AG08396 (cell line): ENCODE data around the gene TMEM59L.
"Not testable (repeated sequence)": the region's sequence is repeated elsewhere in the genome, so short reads cannot be mapped to it uniquely, and the experiment has no call there.

Source experiments
- DNase-seq: peaks from one replicate; pipeline ENCODE4 v3.0.0; 2012; ENCODE audit warnings: low spot score, mixed read lengths

Gene TMEM59L

DNA sequence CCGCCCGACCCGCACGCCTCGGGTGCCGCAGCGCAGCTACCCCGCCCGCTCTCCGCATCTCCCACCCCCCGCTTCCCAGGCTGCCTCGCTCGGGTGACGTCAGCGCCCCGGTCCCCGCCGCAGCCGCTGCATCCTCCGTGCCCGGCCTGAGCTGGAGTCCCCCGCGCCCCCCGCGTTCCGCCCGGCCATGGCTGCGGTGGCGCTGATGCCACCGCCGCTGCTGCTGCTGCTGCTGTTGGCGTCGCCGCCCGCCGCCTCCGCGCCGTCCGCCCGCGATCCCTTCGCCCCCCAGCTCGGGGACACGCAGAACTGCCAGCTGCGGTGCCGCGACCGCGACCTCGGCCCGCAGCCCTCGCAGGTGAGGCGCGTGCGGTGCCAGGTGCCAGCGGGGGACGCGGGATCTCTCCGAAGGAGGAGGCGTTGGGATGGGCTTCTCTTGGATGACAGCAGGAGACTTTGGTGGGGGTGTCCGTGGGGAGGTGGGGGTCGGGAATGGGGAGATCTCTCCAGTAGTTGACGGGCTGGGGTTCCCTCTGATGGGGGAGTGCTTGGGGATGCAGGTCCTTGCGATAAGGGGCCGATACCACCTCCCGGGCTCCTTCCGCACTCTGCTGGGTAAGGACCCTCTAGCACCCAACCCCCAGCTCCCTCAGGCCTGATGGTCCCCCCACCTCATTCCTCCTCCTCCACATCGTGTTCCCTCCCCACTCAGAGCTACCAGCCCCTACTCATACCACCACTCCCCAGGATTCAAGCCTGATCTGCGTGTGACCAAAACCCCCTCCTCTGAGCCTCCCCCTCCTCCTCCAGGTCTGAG, at the start of gene TMEM59L:
TSS of gene TMEM59L (plus strand) at position 99 of the 817 bp plus-strand sequence. CDS start at position 188, 89 bp downstream.
- DNase-seq = peak; percentile 67

DNA sequence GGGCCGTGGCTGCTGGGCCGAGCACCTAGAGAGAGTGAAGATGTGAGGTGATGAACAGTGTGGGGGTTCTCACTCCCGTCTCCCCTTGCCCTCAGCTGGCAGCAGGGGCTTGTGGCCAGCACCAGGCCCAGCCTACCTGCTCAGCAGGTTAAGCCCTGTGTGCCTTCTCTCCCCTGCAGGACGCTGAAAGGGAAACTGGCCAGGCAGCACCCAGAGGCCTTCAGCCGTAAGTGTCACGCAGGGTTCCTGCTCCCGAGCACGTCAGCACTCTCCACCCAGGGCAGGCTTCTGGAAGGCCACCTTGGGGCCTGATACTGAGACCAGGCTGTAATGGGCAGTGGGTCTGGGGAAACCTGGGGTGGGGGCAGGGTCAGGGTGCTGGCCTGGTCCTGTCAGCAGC, 45.7 kb upstream of the TMEM59L start:
- DNase-seq = no peak

DNA sequence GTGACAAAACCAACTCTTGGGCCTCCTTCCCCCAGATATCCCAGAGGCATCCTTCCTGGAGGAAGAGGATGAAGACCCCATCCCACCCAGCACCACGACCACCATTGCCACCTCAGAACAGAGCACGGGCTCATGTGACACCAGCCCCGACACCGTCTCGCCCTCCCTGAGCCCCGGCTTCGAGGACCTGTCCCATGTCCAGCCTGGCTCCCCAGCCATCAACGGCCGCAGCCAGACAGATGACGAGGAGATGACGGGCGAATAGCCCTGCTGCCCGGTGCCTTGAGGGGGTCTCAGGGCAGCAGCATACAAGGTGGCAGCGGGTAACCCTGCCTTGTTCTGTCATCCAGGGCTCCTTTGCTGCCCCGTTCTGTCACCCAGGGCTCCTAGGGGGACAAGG, 44.3 kb upstream of the TMEM59L start:
- no peak for DNase-seq

DNA sequence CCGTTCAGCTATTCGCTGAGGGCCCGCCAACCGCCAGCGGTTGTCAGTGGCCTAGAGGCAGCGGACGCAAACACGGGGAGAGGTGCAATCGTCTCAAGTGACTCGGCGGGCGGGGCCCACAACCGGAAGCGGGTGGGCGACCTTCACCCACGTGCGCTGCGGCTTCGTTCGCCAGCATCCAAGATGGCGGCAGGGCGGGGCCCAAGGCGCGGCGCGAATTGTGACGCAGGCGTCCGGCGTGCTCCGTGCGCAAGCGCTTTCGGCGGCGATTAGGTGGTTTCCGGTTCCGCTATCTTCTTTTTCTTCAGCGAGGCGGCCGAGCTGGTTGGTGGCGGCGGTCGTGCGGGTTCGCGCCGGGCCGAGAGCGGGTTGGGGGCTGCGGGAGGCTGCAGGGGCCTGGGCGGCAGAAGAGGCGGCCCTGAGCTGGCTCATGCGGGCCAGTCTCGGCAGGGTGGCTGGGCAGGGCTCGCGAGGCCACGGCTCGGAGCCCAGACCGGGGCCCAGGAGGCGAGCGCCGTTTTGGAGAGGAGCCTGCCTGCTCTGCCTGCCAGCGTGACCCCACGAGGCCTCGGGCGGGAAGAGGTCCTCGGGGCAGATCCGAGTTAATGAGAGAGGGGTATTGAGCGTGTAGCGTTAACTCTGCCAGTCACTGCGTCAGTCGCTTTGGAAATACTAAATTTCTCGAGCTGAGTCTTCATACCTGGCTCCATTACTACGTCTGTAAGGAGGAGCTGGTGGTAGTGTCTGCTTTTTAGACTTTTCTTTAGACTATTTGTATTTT, 40.9 kb upstream of the TMEM59L start, which contains the start of gene UBA52:
TSS of gene UBA52 (plus strand) at position 294 of the 781 bp plus-strand sequence. CDS start 1,444 bp downstream, outside the sequence.
- DNase-seq = peak; percentile 96

DNA sequence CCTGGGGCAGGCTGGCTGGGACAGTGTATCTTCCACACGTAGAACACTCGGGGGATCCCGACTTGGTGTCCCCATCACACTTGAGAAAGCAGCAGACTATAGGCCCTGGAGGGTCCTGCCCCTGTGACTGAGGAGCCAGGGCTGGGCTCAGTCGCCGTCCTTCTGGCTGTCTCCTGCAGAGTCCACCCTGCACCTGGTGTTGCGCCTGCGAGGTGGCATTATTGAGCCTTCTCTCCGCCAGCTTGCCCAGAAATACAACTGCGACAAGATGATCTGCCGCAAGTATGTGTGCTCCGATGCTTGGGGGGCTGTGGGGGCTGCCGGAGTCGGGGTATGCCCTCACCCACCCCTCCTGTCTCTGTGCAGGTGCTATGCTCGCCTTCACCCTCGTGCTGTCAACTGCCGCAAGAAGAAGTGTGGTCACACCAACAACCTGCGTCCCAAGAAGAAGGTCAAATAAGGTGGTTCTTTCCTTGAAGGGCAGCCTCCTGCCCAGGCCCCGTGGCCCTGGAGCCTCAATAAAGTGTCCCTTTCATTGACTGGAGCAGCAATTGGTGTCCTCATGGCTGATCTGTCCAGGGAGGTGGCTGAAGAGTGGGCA, 37.9 kb upstream of the TMEM59L start:
- DNase-seq = no peak

DNA sequence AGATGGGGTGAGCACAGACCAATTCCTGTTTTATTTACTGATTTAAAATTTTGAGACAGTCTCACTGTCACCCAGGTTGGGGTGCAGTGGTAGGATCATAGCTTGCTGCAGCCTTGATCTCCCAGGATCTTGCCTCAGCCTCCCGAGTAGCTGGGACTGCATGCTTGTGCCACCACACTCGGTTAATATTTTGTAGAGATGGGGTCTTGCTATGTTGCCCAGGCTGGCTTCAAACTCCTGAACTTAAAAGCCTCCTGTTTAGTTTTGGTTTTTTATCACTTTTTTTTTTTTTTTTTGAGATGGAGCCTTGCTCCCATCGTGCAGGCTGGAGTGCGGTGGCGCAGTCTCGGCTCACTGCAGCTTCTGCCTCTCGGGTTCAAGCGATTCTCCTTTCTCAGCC, 36.3 kb upstream of the TMEM59L start:
- DNase-seq = no peak

DNA sequence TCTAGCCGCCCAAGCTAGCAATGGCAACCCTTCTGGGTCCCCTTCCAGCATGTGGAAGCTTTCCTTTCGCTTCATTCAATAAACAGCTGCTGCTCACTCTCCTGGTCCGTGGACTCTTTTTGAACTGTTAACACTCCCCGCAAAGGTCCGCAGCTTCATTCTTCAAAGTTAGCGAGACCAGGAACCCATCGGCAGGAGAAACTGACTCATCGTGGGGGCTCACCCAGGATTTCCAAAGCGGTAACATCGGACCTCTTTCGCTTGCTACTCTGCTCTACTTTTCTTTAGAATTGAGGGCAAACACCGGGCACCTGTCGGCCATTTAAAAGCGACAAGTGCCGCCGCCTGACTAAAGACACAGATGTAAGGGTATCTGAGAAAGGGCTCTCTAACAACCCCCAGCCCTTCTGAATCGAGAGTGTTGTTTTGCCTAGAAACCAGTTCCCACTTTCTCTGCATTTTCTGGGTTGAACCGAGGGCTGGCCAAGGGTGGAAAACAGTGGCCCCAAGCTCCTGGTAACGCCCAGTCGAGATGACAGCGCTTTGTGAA, 35.2 kb upstream of the TMEM59L start:
- no peak for DNase-seq

DNA sequence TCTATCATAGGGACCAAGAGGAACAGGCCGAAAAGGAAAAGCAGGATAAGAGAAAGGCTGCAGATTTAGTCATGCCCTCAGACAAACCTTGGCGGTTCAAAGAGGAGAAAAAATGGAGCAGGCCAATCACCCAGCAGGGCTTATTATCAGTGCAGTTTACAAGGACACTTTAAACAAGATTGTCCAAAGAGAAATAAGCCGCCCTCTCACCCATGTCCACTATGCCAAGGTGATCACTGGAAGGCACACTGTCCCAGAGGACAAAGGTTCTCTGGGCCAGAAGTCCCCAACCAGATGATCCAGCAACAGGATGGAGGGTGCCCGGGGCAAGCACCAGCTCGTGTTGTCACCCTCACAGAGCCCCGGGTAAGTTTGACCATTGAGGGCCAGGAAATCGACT, 32.4 kb upstream of the TMEM59L start:
- DNase-seq = no peak

DNA sequence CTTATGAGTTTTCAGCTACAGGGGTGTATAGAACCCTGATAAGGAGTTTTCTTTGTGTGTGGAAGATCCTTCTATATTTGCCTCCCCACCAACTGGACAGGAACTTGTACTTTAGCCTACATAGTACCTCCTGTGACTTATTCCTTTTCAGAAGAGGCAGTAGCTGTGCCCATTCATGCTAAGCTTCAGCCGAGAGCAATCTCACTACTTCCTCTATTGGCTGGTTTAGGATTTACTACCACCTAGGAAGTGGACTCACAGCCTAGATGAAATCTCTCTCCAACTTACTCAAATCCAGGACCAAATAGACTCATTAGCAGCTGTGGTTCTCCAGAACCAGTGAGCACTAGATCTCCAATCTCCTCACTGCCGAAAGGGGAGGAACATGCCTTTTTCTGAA, 26.4 kb upstream of the TMEM59L start:
- no peak for DNase-seq

DNA sequence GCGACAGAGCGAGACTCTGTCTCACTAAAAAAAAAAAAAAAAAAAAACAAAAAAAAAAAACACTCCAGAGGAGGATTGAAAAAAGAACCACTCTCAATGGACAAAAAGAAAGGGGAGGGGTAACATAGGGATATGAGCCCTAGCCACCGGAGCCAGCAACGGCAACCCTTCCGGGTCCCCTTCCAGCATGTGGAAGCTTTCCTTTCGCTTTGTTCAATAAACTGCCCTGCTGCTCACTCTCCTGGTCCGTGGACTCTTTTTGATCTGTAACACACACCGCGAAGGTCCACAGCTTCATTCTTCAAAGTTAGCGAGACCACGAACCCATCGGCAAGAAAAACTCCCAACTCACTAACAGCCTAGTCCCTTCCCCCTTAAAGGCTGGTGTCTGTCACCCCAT, 25.1 kb upstream of the TMEM59L start:
- DNase-seq = no peak

DNA sequence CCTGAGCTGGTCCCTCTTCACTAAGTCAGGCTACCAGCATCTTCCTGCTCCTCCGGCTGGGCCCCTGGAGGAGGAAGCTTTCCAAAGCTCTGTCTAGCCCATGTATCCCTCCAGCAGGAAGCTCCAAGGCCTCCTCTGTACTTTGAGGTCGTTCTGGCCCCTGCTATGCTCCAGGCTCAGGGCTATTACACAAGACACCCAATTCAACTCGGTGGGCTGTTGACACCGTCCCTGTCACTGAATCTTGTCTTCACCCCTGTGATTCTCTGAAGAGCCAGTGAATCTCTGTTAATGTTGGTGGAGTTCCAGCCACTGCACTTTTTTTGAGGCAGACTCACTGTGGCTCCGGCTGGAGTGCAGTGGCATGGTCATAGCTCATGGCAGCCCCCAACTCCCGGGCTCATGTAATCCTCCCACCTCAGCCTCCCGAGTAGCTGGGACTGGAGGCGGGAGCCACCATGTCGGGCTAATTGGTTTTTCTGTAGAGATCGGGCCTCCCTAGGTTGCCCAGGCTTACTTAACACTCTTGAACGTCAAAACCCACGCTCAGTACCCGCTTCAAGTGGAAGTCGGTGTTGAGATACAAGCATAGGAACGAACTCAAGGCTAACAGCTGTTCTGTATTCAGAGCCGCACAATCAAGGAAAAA, 24.6 kb upstream of the TMEM59L start:
- DNase-seq = no peak

DNA sequence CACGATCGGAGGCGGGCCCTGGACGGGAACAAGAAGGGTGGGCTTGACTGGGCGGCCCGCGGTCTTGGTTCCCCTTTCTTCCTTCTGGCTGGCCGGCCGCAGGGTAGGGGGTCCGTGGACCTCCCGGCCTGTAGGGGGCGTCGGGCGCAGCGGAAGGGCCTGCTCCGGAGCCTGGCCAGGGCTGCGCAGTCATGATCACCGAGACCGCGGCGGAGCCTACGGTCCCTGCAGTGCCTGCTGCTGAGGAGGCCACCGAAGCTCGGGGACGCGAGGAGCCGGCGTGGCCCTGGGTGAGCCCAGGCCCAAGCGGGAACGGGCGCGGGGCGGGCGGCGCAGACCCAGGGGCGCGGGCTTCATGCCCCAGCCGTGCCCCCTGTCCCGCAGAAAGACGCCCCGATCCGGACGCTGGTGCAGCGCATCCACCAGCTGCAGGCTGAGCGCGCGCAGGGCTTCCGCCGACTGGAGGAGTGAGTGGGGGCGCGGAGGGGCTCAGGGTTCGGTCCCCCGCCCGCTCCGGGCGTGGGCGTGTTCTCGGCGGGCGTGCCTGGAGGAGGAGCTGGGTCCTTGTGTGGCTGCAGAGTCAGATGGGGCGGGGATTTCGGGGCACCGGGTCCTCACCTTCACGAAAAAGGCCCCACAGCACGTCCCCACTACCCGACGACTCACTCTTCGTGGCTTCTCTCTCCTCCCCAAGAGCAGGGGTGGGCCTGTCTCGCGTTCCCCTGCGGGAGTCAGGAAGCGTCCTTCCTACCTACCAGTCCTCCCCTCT, 23.9 kb upstream of the TMEM59L start, which contains the start of gene REX1BD:
TSS of gene REX1BD (plus strand) at position 188 of the 769 bp plus-strand sequence. CDS start at position 192, 4 bp downstream.
- peak; percentile 89 for DNase-seq

DNA sequence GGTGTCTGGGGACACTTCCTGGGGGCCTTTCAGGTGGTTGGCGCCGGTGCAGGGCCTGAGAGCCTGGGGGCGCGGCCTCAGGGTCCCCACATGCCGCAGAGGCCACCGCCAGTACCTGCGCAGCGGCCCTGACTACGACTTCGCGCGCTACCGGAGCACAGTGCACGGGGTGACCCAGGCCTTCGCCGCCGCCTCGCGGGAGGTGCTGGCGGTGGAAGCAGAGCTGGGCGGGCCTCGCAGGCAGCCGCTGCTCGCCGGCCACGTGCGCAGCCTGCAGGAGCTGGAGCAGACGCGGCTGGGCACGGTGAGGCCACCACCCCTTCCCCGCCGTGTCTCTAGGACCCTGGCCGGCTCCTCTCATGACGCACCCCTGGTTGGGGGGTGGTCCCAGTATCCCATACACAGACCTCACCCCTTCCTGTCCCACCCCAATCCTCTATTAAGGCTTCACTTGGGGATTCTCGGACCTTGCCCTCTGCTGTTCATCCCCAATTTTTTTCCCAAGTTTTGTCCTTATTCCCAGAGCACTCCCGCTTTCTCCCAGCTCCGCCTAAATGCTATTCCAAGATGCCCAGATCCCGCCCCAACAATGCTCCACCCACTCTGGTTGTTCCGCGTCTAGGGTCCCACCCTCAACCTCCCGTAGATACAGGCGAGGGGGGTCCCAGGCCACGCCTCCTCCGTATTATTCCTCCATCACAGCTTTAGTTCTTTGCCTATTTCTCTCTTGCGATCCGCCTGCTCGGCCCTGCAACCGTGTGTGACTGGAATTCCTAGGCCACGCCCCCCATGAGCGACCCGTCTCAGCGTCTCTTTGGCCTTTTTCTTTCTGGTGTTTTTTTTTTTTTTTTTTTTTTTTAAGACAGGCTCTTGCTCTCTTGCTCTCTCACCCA, 23.0 kb upstream of the TMEM59L start:
- DNase-seq = peak; percentile 83

DNA sequence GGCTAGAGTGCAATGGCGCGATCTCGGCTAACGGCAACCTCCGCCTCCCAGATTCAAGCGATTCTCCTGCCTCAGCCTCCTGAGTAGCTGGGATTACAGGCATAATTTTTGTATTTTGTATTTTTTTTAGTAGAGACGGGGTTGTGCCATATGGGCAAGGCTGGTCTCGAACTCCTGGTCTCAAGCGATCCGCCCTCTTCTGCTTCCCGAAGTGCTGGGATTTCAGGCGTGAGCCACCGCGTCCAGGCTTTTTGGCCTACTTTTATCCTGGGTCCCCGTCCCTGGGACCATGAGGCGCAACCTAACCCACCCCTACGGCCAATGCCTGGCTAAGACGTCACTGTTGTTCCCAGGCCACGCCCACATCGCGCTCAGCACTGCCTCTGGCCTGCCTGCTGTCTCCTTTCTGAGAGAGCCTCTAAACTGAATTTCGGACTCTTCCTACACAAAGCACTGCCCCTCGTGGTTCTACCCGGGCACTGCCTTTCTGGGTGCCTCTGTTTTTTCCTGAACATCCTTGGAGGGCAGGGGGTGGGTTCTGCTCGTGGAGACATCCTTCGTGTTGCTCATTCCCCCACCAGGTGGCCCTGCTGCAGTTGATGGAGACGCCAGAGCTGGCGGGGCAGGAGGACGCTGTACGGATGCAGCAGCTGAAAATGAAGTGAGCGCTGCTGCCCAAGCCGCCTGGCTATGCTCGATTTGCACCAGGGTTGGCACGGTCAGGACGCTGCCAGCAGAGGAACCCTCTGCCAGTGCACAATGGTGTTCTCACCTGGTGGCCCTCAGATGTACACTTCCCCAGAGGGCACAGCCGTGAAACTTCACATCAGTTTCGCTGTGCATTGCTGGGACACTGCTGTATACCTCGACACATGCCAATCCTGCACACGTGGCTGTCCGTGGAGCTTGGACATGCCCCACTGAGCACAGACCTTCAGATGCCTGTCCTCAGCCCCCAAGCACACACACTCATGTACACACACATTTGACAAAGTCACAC, 22.1 kb upstream of the TMEM59L start:
- DNase-seq = peak; percentile 12

DNA sequence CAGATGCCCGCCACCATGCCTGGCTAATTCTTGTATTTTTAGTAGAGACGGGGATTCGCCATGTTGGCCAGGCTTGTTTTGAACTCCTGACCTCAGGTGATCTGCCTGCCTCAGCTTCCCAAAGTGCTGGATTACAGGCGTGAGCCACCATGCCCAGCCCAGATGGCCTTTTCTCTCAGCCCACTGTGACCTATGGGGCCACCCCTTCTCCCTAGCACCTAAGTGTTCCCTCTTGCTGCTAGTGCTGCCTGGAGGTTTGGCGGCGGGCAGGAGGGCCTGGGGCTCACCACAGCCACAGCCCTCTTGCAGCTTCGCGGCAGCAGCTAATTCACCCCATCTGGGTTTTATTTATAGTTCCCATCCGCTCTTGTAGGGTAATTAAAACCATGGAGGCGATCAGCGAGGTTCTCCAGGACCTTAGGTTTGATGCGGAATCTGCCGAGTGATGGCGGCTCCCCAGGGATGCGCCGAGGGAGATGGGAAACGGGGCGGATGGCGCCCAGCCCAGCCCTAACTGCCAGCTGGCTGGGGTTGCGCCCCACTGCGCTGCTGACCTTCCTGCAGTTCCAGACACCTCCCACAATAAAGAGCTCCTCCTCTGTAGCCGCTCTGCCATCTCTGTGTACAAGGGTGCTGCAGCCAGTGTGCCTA, 20.8 kb upstream of the TMEM59L start:
- DNase-seq = no peak

DNA sequence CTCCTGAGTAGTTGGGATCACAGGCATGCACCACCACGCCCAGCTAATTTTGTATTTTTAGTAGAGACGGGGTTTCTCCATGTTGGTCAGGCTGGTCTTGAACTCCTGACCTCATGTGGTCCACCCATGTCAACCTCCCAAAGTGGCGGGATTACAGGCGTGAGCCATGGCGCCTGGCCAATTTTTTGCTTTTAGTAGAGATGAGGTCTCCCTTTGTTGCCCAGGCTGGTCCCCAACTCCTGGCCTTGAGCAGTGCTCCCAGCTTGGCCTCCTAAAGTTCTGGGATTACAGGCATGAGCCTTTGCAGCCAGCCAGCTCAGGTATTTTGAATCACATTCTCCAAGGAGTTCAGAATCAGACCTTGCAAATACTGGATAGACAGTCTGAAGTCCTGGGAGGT, 19.9 kb upstream of the TMEM59L start:
- DNase-seq = not testable (repeated sequence)

DNA sequence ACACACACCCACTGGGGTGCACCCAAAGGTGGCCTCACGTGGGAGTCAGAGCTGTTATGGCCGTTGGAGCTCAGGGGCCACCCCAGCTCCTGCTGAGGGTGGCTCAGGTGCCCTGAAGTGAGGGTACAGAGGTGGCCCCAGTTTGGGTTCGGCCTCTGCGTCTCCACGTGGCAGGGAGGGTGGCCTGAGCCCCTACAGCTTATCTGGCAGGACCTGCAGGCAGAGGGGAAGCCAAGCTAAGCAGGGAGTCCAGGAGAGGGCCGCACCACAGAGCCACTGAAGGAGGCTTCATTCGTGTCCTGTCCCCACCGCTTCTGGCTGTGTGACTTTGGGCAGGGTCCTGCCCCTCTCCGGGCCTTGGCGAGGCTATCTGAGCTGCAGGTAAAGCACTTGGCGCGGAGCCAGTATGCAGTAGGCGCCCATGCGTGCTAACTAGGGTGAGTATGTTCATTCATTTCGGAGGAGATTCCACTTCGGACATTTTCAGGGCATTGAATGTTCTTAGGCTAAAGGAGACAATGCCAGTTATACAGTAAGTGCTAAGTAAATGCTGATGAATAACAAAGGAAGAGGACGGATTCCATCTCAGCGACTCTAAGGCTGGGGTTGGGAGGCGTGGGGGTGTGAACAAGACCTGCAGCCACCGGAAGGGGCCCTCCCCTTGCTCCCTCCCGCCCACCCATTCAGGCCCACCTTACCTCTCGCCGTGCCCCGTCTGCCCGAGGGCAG, 19.1 kb upstream of the TMEM59L start:
- peak; percentile 38 for DNase-seq
